Mammary microvascular endothelial cell (primary cell): Measurements from ENCODE around the gene GRIA4. TPM values are rescaled to one million over a fixed set of nuclear protein-coding genes. Genes with fewer than 3 reads are reported as not detected.

ENCODE experiments used
- total RNA-seq: library from RNA; depleted of rRNA; stranded (reverse); fragments of >200 nt; gene quantifications from 2 replicates; pipeline ENCODE4 v1.2.3, GENCODE V29; 2015

Gene GRIA4
- 0.05 TPM in 1 of 2 replicates, not detected in the other for total RNA-seq

DNA sequence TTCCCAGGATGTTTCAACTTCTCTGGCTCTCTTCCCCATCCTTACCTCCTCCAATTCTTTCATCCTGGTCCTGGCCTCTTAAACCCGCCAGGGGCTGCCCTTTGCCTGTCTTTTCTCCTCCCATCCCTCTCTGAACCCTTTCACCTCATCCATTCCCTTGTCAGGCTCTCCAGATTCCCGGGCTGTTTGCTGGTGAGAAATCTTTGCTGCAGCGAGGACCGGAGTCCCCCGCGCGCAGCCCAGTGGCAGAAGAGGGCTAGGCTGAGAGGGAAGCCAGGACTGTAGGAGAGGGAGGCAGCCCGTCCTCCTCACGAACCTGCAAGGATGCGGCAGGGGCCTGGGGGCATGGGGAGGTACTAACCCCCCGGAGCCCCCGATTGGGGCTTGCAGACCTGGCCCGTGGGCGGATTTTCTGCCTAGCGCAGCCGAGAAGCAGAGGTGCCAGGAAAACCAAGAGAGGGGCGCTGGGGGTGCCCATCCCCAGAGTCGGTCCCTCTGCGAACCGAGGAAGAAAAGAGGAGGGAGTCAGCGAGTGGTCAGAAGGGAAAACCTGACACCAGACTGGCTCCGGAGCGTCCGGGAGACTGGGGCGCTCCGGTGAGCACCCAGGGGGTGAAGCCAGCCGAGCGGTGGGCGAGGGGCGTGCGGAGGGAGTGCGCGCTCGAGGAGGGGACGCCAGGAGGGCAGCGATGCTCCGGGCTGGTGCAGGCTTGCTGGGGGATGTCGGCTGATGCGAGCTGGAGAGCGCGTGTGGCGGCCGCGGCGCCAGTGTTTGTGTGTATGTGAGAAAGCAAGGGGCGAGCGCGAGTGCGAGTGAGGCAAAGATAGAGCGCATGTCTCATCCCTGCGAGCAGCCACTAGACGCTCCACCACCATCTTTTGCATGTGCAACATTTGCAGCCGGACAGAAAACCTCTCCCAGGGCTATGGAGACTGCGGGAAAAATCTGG, at the start of gene GRIA4:
TSS of gene GRIA4 (plus strand) at position 242 of the 950 bp plus-strand sequence. CDS start 925 bp downstream, outside the sequence.

DNA sequence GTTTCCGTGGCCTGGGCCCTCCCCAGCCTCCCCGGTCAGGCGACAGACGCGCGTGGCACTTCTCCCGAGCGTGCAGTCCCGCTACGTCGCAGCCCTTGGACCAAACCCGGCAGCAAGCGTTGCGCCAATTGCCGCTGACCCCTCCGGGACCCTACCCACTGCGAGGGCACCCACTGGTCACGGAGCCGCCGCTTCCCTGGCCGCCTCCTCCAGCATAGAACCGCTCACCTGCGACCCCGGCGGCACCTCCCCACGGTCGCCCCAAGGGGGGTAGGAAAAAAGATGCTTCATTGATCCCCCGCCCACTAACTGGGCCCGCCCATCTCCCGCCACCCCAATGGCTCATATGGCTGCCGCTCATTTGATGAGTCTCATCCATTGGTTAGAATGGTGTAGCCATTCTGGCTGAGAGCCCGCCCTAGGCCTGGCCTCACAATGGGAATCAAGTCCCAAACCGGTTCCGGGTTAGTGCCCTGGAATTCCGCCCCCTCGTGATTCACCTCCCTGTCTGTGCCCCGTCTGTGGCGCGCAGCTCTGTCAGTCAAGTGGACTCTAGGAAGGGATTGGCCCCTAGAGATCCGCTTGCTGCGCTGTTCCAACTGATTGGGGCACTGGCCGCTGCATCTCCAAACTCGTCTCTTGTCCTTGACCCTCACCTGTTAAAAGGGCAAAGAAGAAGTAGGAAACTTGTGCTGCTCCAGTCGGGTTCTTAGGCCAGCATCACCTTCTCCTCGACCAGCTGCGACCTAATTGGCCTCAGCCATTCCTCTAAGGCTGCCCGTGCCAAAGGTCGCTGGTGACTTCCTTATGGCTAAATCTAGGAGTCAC, 412.3 kb downstream of the GRIA4 start, which contains the start of gene MSANTD4:
TSS of gene MSANTD4 (minus strand) at position 274 of the 828 bp plus-strand sequence. CDS start 11,323 bp downstream, outside the sequence.

